ENCODE results near the gene TMEM62.
A peak's percentile ranks its signal among the peaks of the same experiment; 100 is the strongest.

The TMEM62 gene

GRCh38 chr15:43133430-43134156 lies at the start of gene TMEM62:
TSS of gene TMEM62 (plus strand) at chr15:43133586. CDS start at chr15:43133803, 217 bp downstream.
- no peaks in the 10 kb centered on the region for H3K36me3 ChIP-seq (ENCODE audit: control insufficient read depth, insufficient read depth, low read length)
- H3K4me3 ChIP-seq (ENCODE audit: low read length), result peak within 1 kb of the TSS; percentile 84
- DNase-seq (ENCODE audit: low read depth, low spot score), result peak; percentile 39
- H3K9me3 ChIP-seq (ENCODE audit: control insufficient read depth, insufficient read depth, low read length), result no peaks in the 10 kb centered on the region
- no CpG with 5 or more reads among the region's 66 CpGs for WGBS (ENCODE audit: insufficient coverage, insufficient read length)
- H3K4me1 ChIP-seq (ENCODE audit: control insufficient read depth, insufficient read depth, low read length), result no peaks in the 10 kb centered on the region
- peaks cover 7% of the 10 kb centered on the region; the same call in 1 of the 2 replicates for H3K27me3 ChIP-seq (ENCODE audit: control insufficient read depth, insufficient read depth, low read length)
- no peak within 1 kb of the TSS for H3K27ac ChIP-seq (ENCODE audit: low read length)

GRCh38 chr15:43085921-43086320 lies 47.5 kb upstream of the TMEM62 start:
- H3K36me3 ChIP-seq (ENCODE audit: control insufficient read depth, insufficient read depth, low read length), result no peaks in the 10 kb centered on the region
- DNase-seq (ENCODE audit: low read depth, low spot score), result no peak
- H3K9me3 ChIP-seq (ENCODE audit: control insufficient read depth, insufficient read depth, low read length), result no peaks in the 10 kb centered on the region
- H3K4me3 ChIP-seq (ENCODE audit: low read length), result no peak overlapping the region
- H3K27me3 ChIP-seq (ENCODE audit: control insufficient read depth, insufficient read depth, low read length), result no peaks in the 10 kb centered on the region
- 0 out of 2 replicates have a peak, but pooled peaks cover 1% of the 10 kb centered on the region for H3K4me1 ChIP-seq (ENCODE audit: control insufficient read depth, insufficient read depth, low read length)
- no peak overlapping the region for H3K27ac ChIP-seq (ENCODE audit: low read length)

GRCh38 chr15:43086551-43086950 lies 46.8 kb upstream of the TMEM62 start:
- H3K4me3 ChIP-seq (ENCODE audit: low read length), result no peak overlapping the region
- no peaks in the 10 kb centered on the region for H3K27me3 ChIP-seq (ENCODE audit: control insufficient read depth, insufficient read depth, low read length)
- no peak overlapping the region for H3K27ac ChIP-seq (ENCODE audit: low read length)
- WGBS (ENCODE audit: insufficient coverage, insufficient read length), result no CpG with 5 or more reads among the region's 1 CpG
- H3K9me3 ChIP-seq (ENCODE audit: control insufficient read depth, insufficient read depth, low read length), result no peaks in the 10 kb centered on the region
- no peak for DNase-seq (ENCODE audit: low read depth, low spot score)
- H3K36me3 ChIP-seq (ENCODE audit: control insufficient read depth, insufficient read depth, low read length), result no peaks in the 10 kb centered on the region
- H3K4me1 ChIP-seq (ENCODE audit: control insufficient read depth, insufficient read depth, low read length), result 0 out of 2 replicates have a peak, but pooled peaks cover 1% of the 10 kb centered on the region

GRCh38 chr15:43091859-43092258 lies 41.5 kb upstream of the TMEM62 start:
- no peaks in the 10 kb centered on the region for H3K27me3 ChIP-seq (ENCODE audit: control insufficient read depth, insufficient read depth, low read length)

GRCh38 chr15:43093026-43093425 lies 40.4 kb upstream of the TMEM62 start:
- no CpG with 5 or more reads among the region's 1 CpG for WGBS (ENCODE audit: insufficient coverage, insufficient read length)
- Histone ChIP-seq H3K4me1 (ENCODE audit: control insufficient read depth, insufficient read depth, low read length) (0 out of 2 replicates have a peak, but pooled peaks cover 1% of the 10 kb centered on the region), H3K4me3 (ENCODE audit: low read length) (no peak overlapping the region), H3K27ac (ENCODE audit: low read length) (no peak overlapping the region), H3K36me3 (ENCODE audit: control insufficient read depth, insufficient read depth, low read length) (no peaks in the 10 kb centered on the region), H3K27me3 (ENCODE audit: control insufficient read depth, insufficient read depth, low read length) (no peaks in the 10 kb centered on the region), H3K9me3 (ENCODE audit: control insufficient read depth, insufficient read depth, low read length) (no peaks in the 10 kb centered on the region)
- DNase-seq (ENCODE audit: low read depth, low spot score), result no peak

More at GRCh38 chr15:43091859-43092258, 41.5 kb upstream of the TMEM62 start:
- WGBS (ENCODE audit: insufficient coverage, insufficient read length), result no CpG with 5 or more reads among the region's 4 CpGs
- DNase-seq (ENCODE audit: low read depth, low spot score), result no peak
- Histone ChIP-seq H3K4me3 (ENCODE audit: low read length) (no peak overlapping the region), H3K9me3 (ENCODE audit: control insufficient read depth, insufficient read depth, low read length) (no peaks in the 10 kb centered on the region), H3K4me1 (ENCODE audit: control insufficient read depth, insufficient read depth, low read length) (0 out of 2 replicates have a peak, but pooled peaks cover 1% of the 10 kb centered on the region), H3K36me3 (ENCODE audit: control insufficient read depth, insufficient read depth, low read length) (no peaks in the 10 kb centered on the region), H3K27ac (ENCODE audit: low read length) (no peak overlapping the region)

- Histone ChIP-seq H3K27me3 (ENCODE audit: control insufficient read depth, insufficient read depth, low read length) (no peaks in the 10 kb centered on the region), H3K4me1 (ENCODE audit: control insufficient read depth, insufficient read depth, low read length) (0 out of 2 replicates have a peak, but pooled peaks cover 1% of the 10 kb centered on the region), H3K27ac (ENCODE audit: low read length) (no peak overlapping the region), H3K36me3 (ENCODE audit: control insufficient read depth, insufficient read depth, low read length) (no peaks in the 10 kb centered on the region), H3K4me3 (ENCODE audit: low read length) (no peak overlapping the region), H3K9me3 (ENCODE audit: control insufficient read depth, insufficient read depth, low read length) (no peaks in the 10 kb centered on the region)
- WGBS (ENCODE audit: insufficient coverage, insufficient read length), result no CpG with 5 or more reads among the region's 1 CpG
- no peak for DNase-seq (ENCODE audit: low read depth, low spot score)
These were observed 38.9 kb upstream of the TMEM62 start for GRCh38 chr15:43094416-43095030.

GRCh38 chr15:43095243-43095642 lies 38.1 kb upstream of the TMEM62 start:
- H3K9me3 ChIP-seq (ENCODE audit: control insufficient read depth, insufficient read depth, low read length), result no peaks in the 10 kb centered on the region
- H3K4me1 ChIP-seq (ENCODE audit: control insufficient read depth, insufficient read depth, low read length), result 0 out of 2 replicates have a peak, but pooled peaks cover 1% of the 10 kb centered on the region
- no peak overlapping the region for H3K27ac ChIP-seq (ENCODE audit: low read length)
- no peak overlapping the region for H3K4me3 ChIP-seq (ENCODE audit: low read length)
- no peaks in the 10 kb centered on the region for H3K36me3 ChIP-seq (ENCODE audit: control insufficient read depth, insufficient read depth, low read length)
- no peak for DNase-seq (ENCODE audit: low read depth, low spot score)
- H3K27me3 ChIP-seq (ENCODE audit: control insufficient read depth, insufficient read depth, low read length), result no peaks in the 10 kb centered on the region
- no CpG with 5 or more reads among the region's 1 CpG for WGBS (ENCODE audit: insufficient coverage, insufficient read length)

- H3K36me3 ChIP-seq (ENCODE audit: control insufficient read depth, insufficient read depth, low read length), result no peaks in the 10 kb centered on the region
- no peak for DNase-seq (ENCODE audit: low read depth, low spot score)
- WGBS (ENCODE audit: insufficient coverage, insufficient read length), result no CpG with 5 or more reads among the region's 8 CpGs
- 0 out of 2 replicates have a peak, but pooled peaks cover 1% of the 10 kb centered on the region for H3K4me1 ChIP-seq (ENCODE audit: control insufficient read depth, insufficient read depth, low read length)
- no peak overlapping the region for H3K27ac ChIP-seq (ENCODE audit: low read length)
- H3K9me3 ChIP-seq (ENCODE audit: control insufficient read depth, insufficient read depth, low read length), result no peaks in the 10 kb centered on the region
- H3K4me3 ChIP-seq (ENCODE audit: low read length), result no peak overlapping the region
- H3K27me3 ChIP-seq (ENCODE audit: control insufficient read depth, insufficient read depth, low read length), result no peaks in the 10 kb centered on the region
These were observed 37.6 kb upstream of the TMEM62 start for GRCh38 chr15:43095708-43096347.

- no peaks in the 10 kb centered on the region for H3K36me3 ChIP-seq (ENCODE audit: control insufficient read depth, insufficient read depth, low read length)
These were observed 37.0 kb upstream of the TMEM62 start for GRCh38 chr15:43096411-43096810.

GRCh38 chr15:43099105-43099845 lies 34.1 kb upstream of the TMEM62 start:
- H3K4me3 ChIP-seq (ENCODE audit: low read length), result no peak overlapping the region
- H3K27ac ChIP-seq (ENCODE audit: low read length), result no peak overlapping the region
- no CpG with 5 or more reads among the region's 10 CpGs for WGBS (ENCODE audit: insufficient coverage, insufficient read length)
- no peaks in the 10 kb centered on the region for H3K4me1 ChIP-seq (ENCODE audit: control insufficient read depth, insufficient read depth, low read length)
- no peaks in the 10 kb centered on the region for H3K9me3 ChIP-seq (ENCODE audit: control insufficient read depth, insufficient read depth, low read length)
- H3K27me3 ChIP-seq (ENCODE audit: control insufficient read depth, insufficient read depth, low read length), result no peaks in the 10 kb centered on the region
- DNase-seq (ENCODE audit: low read depth, low spot score), result no peak
- no peaks in the 10 kb centered on the region; the same call in 1 of the 2 replicates for H3K36me3 ChIP-seq (ENCODE audit: control insufficient read depth, insufficient read depth, low read length)

More at GRCh38 chr15:43096411-43096810, 37.0 kb upstream of the TMEM62 start:
- no peak overlapping the region for H3K4me3 ChIP-seq (ENCODE audit: low read length)
- DNase-seq (ENCODE audit: low read depth, low spot score), result no peak
- no peaks in the 10 kb centered on the region for H3K27me3 ChIP-seq (ENCODE audit: control insufficient read depth, insufficient read depth, low read length)
- no peaks in the 10 kb centered on the region for H3K9me3 ChIP-seq (ENCODE audit: control insufficient read depth, insufficient read depth, low read length)
- no CpG with 5 or more reads among the region's 6 CpGs for WGBS (ENCODE audit: insufficient coverage, insufficient read length)
- no peak overlapping the region for H3K27ac ChIP-seq (ENCODE audit: low read length)
- H3K4me1 ChIP-seq (ENCODE audit: control insufficient read depth, insufficient read depth, low read length), result 0 out of 2 replicates have a peak, but pooled peaks cover 1% of the 10 kb centered on the region

Measured in iPS DF 6.9 (cell line).